GM06990 (cell line): Measurements from ENCODE around the gene PHACTR1.
A peak's percentile ranks its signal among the peaks of the same experiment; 100 is the strongest.

Source experiments
- DNase-seq: peaks from one replicate; pipeline ENCODE4 v3.0.0-alpha.2; 2011; ENCODE audit not compliant: insufficient read length; ENCODE audit errors: extremely low read depth
- H3K27me3 ChIP-seq: replicated peaks from 2 replicates; pipeline ENCODE4 v1.6.0; 2011; ENCODE audit warnings: low read length; ENCODE audit not compliant: control insufficient read depth, insufficient read depth
- H3K36me3 ChIP-seq: 2 replicates; pipeline ENCODE4 v1.5.1; 2011; ENCODE audit warnings: low read length; ENCODE audit not compliant: control insufficient read depth, insufficient read depth
- H3K4me3 ChIP-seq: replicated peaks from 2 replicates; pipeline ENCODE4 v1.5.1; 2011; ENCODE audit warnings: low read depth, mild to moderate bottlenecking, control low read depth, low read length
- TF ChIP-seq, protein P1 (sequence below): IDR thresholded peaks from 2 replicates; pipeline ENCODE4 v1.5.1; 2011; ENCODE audit warnings: low read length, control low read depth, mild to moderate bottlenecking, inconsistent platforms; ENCODE audit not compliant: insufficient read depth, poor library complexity, severe bottlenecking

The PHACTR1 gene

DNA sequence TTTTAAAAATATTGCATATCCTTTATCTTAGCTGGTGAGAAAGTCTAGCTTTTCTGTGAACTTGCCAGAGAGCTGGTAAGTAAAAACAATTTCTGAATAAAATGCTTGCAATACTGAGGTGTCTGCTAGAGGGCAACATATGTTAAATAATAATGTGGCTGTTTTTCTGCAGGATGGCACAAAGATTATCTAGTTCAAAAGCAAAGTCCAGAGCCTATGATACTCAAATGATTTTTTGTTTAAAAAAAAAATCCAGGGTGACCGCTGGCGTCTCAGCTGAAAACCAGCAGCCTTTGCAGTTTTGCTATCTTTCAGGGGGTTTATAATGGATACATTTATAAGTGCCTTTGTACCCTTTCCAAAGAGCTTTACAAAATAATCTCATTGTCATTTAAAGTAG lies 194.9 kb downstream of the PHACTR1 start:
- DNase-seq: no peak
- peaks cover 3% of the 10 kb centered on the region for H3K27me3 ChIP-seq

DNA sequence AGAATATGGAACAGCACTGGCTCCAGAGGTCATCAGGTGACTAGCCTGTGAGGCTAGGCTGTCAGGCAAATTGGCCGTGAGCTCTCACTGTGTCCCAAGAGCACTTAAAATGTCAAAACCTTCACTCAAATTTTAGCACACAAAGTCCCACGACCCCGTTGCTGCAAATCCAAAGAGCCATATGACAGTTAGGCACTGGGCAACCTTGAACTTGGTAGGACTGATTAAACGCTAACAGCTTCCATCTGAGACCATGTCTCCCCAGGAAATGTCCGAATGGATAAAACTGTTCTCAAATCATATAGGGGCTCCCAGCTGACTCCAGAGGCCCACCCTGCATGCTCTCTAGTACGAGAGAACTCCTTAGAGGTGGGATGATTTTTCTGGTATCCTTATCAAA lies 196.6 kb downstream of the PHACTR1 start:
- H3K36me3 ChIP-seq: no peaks in the 10 kb centered on the region
- H3K4me3 ChIP-seq: no peak overlapping the region
- H3K27me3 ChIP-seq: peaks cover 3% of the 10 kb centered on the region
- TF ChIP-seq, protein P1, sequence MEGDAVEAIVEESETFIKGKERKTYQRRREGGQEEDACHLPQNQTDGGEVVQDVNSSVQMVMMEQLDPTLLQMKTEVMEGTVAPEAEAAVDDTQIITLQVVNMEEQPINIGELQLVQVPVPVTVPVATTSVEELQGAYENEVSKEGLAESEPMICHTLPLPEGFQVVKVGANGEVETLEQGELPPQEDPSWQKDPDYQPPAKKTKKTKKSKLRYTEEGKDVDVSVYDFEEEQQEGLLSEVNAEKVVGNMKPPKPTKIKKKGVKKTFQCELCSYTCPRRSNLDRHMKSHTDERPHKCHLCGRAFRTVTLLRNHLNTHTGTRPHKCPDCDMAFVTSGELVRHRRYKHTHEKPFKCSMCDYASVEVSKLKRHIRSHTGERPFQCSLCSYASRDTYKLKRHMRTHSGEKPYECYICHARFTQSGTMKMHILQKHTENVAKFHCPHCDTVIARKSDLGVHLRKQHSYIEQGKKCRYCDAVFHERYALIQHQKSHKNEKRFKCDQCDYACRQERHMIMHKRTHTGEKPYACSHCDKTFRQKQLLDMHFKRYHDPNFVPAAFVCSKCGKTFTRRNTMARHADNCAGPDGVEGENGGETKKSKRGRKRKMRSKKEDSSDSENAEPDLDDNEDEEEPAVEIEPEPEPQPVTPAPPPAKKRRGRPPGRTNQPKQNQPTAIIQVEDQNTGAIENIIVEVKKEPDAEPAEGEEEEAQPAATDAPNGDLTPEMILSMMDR: no peak
- no peak for DNase-seq

More for the DNA sequence above, 194.9 kb downstream of the PHACTR1 start:
- H3K36me3 ChIP-seq: no peaks in the 10 kb centered on the region
- no peak overlapping the region for H3K4me3 ChIP-seq
- TF ChIP-seq, protein P1: peak; percentile 20

DNA sequence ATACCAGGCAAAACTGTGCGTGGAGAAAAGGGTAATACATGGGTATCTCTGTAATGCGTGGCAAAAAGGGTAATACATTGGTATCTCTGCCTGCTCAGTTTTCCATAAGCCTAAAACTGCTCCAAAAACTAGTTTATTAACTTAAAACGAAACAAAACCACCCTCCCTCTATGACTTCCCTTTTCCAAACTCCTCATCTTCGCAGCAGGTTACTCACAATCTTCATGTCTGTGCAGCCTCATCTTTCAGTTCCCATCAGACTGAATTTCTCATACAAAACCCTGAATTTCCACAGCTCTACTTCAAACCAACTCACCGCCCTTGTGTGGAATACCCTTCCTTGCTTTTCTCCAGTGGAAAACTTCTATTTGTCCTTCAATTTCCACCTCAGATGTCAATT lies 199.4 kb downstream of the PHACTR1 start:
- Histone ChIP-seq H3K4me3 (no peak overlapping the region), H3K36me3 (no peaks in the 10 kb centered on the region), H3K27me3 (peaks cover 2% of the 10 kb centered on the region)
- no peak for DNase-seq
- TF ChIP-seq, protein P1: no peak

DNA sequence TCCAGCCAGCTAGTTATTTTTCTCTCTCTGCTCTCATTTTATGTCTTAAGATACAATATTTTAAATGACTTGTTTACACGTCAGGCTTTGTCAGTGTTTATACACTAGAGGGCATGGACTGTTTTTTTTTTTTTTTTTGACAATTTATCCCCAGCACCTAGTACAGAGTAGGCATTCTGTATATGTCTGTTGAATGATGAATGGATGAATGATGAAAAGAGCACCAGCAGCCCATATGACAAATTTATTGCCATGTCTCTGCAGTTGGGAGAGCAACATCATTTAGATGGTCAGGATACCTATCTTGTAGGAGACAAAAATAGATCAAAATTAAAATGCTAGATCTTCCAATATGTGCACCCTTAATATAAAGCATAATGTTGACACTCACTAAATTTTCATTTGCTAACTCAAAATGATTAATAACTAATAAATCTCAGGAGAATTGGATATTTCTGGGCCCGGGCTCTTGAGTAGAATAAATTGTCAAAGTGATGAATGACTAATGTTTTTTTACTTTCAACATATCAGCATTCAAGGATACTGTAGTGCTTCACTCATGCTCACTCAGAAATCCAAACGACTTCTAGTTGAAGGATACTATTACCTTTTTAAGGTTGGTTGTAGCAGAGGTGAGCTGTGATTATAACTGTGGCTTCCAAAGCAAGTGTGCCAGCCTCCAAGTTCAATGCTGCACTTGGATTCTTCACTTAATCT lies 200.0 kb downstream of the PHACTR1 start:
- DNase-seq: no peak
- H3K4me3 ChIP-seq: no peak overlapping the region
- H3K27me3 ChIP-seq: peaks cover 2% of the 10 kb centered on the region
- no peaks in the 10 kb centered on the region for H3K36me3 ChIP-seq
- TF ChIP-seq, protein P1: no peak

- no peak for DNase-seq
- no peak overlapping the region for H3K4me3 ChIP-seq
- TF ChIP-seq, protein P1: no peak
- H3K27me3 ChIP-seq: no peaks in the 10 kb centered on the region; the same call in 1 of the 2 replicates
- no peaks in the 10 kb centered on the region for H3K36me3 ChIP-seq
Observed at GRCh38 chr6:12921467-12921866, 204.9 kb downstream of the PHACTR1 start.

- TF ChIP-seq, protein P1: no peak
- peak; percentile 16 for DNase-seq
- H3K36me3 ChIP-seq: no peaks in the 10 kb centered on the region
- H3K27me3 ChIP-seq: peaks cover 2% of the 10 kb centered on the region
- no peak overlapping the region for H3K4me3 ChIP-seq
Observed at GRCh38 chr6:12923644-12924235, 207.2 kb downstream of the PHACTR1 start.
